ENCODE data around the gene SLC7A1. TPM values are rescaled to one million over a fixed set of nuclear protein-coding genes. Genes with fewer than 3 reads are reported as not detected.

The SLC7A1 gene
- total and polyA plus RNA-seq, 2 donors (not counting 3 experiments of a cell fraction or from before 2014, with no cell fraction given) = 21.0 to 79.3 TPM

DNA sequence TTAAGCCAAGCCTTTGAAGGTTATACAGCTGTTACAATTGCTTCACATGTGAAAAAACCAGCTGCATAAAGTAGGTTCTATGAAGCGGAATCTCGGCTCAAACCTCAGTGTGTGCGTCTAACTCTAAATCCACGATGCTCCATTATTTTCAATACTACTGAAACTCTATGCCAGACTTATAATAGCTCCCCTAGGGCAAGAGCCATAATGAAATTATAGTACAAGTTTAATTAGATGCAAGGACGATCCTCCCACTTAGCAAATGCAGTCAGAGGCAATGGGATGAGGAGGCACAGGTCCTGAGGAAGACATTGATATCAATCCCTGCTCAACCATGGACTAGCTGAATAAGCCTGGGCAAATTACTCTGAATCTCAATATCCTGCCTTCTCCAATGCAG is 31.1 kb downstream of the SLC7A1 start:
- Histone ChIP-seq H3K79me2 (ENCODE audit: control insufficient read depth, insufficient read depth, low read length) (peaks cover 89% of the 10 kb centered on the region), H3K4me1 (ENCODE audit: control insufficient read depth, extremely low read depth, insufficient read depth, low read length) (peaks cover 41% of the 10 kb centered on the region), H3K4me2 (ENCODE audit: insufficient read depth, low read length) (peak overlapping the region; percentile 64), H3K9me3 (replicated peaks; ENCODE audit: control insufficient read depth, insufficient read depth, low read length) (no peaks in the 10 kb centered on the region), H3K9me1 (replicated peaks; ENCODE audit: control insufficient read depth, extremely low read depth, insufficient read depth, low read length) (no peaks in the 10 kb centered on the region), H3K27ac (ENCODE audit: insufficient read depth, low read depth, low read length) (peak overlapping the region; percentile 73), H2AFZ (ENCODE audit: low read depth, low read length) (no peak overlapping the region), H3K9ac (replicated peaks; ENCODE audit: extremely low read depth, insufficient read depth, low read length) (peak overlapping the region; percentile 45), H3K36me3 (ENCODE audit: control insufficient read depth in 2 of 2, extremely low read depth in 1 of 2, insufficient read depth in 2 of 2, low read length in 2 of 2) (no peaks in the 10 kb centered on the region), H3K4me3 (replicated peaks in 1 of 3; ENCODE audit: insufficient read depth in 1 of 3, low read depth in 1 of 3, low read length in 3 of 3) (no peak overlapping the region), H3K27me3 (ENCODE audit: control insufficient read depth in 2 of 2, insufficient read depth in 2 of 2, low read length in 2 of 2) (no peaks in the 10 kb centered on the region), H4K20me1 (replicated peaks; ENCODE audit: control insufficient read depth, extremely low read depth, insufficient read depth, low read length) (no peaks in the 10 kb centered on the region)
- TF ChIP-seq POLR2A (IDR thresholded peaks at IDR 0.05; ENCODE audit: low read depth, low read length) (no peak), MYC (IDR thresholded peaks at IDR 0.05; ENCODE audit: low read depth, low read length) (no peak), GATA2 (IDR thresholded peaks at IDR 0.05; ENCODE audit: insufficient read depth, insufficient read length, low read depth, low read length) (no peak)
- TF ChIP-seq, protein P1, sequence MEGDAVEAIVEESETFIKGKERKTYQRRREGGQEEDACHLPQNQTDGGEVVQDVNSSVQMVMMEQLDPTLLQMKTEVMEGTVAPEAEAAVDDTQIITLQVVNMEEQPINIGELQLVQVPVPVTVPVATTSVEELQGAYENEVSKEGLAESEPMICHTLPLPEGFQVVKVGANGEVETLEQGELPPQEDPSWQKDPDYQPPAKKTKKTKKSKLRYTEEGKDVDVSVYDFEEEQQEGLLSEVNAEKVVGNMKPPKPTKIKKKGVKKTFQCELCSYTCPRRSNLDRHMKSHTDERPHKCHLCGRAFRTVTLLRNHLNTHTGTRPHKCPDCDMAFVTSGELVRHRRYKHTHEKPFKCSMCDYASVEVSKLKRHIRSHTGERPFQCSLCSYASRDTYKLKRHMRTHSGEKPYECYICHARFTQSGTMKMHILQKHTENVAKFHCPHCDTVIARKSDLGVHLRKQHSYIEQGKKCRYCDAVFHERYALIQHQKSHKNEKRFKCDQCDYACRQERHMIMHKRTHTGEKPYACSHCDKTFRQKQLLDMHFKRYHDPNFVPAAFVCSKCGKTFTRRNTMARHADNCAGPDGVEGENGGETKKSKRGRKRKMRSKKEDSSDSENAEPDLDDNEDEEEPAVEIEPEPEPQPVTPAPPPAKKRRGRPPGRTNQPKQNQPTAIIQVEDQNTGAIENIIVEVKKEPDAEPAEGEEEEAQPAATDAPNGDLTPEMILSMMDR (IDR thresholded peaks at IDR 0.05; ENCODE audit: extremely low read depth in 1 of 2, insufficient read depth in 1 of 2, low read depth in 1 of 2, low read length in 2 of 2) = no peak
- TF ChIP-seq, protein P2, sequence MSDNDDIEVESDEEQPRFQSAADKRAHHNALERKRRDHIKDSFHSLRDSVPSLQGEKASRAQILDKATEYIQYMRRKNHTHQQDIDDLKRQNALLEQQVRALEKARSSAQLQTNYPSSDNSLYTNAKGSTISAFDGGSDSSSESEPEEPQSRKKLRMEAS (IDR thresholded peaks at IDR 0.05; ENCODE audit: insufficient read depth, insufficient read length) = no peak
- ChIA-PET CTCF (interaction anchor here (0.7 to 3.1 kb wide), 23 partner anchors 9 to 281 kb away, joined by 3 to 26 read pairs (median 5); no protein-coding TSS in a partner anchor), POLR2A (interaction anchor here (1.1 kb wide), 1 partner anchor 9 kb away, joined by 4 read pairs; no protein-coding TSS in a partner anchor)
- no peak for FAIRE-seq
- intact Hi-C loops (cut with micrococcal nuclease) = loop anchor here (1.0 to 2.0 kb wide), 2 partner anchors 17 to 30 kb away; partner anchors contain the start of gene SLC7A1
- dilution Hi-C loops (cut with MboI; ENCODE audit: extremely low pct_ligation_motif_present, low sequenced_read_pairs) = no loop called here
- DNase-seq (ENCODE audit: low read depth, low spot score) = no peak
- BruUV-seq (replicated peaks) = TSS peak; percentile 58

Measured in endothelial cell of umbilical vein (primary cell).